Measurements from ENCODE around the gene GFRA4.

Gene GFRA4

DNA sequence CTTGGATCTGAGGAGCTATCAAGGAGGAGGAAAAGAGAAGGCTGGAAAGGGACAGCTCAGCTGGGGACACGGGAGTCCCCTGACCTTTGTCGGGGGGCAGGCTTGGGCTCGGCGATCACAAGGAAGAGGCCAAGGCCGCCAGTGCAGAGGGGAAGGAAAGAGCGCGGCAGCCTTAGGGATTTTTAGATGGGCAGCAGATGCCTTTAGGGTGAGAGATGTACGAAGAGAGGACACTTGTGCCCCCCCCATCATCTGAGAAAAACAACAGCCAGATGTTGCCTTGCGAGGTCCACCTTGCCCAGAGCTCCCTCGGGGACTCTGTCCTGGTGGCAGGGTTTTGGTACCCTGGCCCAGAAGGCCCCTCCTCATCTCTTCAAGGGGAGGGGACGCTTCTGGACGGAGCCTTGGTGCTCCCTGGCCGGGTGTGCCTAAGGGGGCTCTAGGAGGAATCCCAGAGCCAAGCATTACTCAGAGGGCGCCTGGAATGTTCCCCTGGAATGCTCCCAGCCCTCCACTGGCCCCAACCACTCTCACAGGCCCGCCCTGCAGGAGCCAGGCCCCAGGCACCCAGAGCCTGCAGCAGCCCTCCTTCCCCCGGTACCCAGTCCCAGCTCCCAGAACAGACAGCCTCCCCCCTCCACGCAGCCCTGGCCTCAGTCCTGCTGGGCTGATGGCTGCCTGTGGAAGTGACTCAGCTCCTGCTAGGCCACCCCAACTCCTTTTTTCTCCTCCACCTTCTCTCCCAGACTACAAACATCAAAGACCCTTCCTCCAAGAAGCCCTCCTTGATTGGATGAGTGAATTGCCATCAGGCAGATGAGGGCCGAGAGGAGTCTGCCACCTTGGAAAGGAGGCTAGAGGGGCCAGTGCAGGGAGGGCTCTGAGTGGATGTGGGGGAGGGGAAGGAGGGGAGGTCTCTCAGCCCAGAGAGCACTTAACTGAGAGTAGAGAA, 16.8 kb upstream of the GFRA4 start:
- DNase-seq (ENCODE audit: low read depth): no peak
- TF ChIP-seq, protein P1, sequence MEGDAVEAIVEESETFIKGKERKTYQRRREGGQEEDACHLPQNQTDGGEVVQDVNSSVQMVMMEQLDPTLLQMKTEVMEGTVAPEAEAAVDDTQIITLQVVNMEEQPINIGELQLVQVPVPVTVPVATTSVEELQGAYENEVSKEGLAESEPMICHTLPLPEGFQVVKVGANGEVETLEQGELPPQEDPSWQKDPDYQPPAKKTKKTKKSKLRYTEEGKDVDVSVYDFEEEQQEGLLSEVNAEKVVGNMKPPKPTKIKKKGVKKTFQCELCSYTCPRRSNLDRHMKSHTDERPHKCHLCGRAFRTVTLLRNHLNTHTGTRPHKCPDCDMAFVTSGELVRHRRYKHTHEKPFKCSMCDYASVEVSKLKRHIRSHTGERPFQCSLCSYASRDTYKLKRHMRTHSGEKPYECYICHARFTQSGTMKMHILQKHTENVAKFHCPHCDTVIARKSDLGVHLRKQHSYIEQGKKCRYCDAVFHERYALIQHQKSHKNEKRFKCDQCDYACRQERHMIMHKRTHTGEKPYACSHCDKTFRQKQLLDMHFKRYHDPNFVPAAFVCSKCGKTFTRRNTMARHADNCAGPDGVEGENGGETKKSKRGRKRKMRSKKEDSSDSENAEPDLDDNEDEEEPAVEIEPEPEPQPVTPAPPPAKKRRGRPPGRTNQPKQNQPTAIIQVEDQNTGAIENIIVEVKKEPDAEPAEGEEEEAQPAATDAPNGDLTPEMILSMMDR (IDR thresholded peaks at IDR 0.05; ENCODE audit: control insufficient read depth, extremely low read depth, insufficient read depth): no peak
- no peak overlapping the region for H3K4me3 ChIP-seq (ENCODE audit: low read depth, low read length)

DNA sequence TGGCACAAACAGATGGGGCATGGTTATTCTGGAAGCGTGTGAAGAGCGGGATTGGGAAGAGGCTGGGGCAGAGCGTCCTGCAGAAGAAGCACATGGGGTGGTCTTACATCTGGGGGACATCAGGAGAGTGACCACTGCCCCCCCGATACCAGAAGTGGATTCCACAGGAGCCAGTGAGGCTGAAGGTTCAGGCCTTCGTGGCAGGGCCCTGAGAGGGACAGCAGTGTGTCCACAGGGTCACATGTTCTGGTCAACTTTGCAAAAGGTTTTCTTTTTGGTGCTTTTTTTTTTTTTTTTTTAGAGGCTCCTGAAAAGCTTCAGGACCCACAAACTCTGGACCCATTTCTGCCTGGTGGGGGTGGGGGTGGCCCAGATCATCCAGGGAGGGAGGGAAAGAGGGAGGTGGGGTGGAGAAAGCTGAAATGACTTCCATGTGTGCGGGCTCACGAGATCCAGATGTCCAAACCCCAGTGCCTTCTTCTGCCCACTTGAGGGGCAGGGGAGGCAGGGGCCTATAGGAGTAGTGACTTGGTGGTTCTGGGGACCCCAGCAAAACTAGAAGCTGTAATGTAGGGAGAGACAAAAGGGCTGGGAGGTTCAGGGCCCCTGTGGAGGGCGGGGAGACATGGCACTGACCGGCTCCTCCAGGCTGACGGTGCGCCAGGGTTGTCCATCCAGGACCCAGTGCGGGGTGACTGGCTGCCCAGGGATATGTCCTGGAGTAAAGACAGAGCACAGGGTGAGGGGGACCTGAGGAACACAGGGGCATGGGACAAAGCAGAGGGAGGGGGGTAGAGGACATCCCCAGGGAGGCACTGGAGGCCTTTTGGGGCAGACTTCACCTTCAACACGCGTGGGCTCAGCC, 15.9 kb upstream of the GFRA4 start:
- H3K4me3 ChIP-seq (ENCODE audit: low read depth, low read length): no peak overlapping the region
- DNase-seq (ENCODE audit: low read depth): no peak
- TF ChIP-seq, protein P1 (IDR thresholded peaks at IDR 0.05; ENCODE audit: control insufficient read depth, extremely low read depth, insufficient read depth): no peak

DNA sequence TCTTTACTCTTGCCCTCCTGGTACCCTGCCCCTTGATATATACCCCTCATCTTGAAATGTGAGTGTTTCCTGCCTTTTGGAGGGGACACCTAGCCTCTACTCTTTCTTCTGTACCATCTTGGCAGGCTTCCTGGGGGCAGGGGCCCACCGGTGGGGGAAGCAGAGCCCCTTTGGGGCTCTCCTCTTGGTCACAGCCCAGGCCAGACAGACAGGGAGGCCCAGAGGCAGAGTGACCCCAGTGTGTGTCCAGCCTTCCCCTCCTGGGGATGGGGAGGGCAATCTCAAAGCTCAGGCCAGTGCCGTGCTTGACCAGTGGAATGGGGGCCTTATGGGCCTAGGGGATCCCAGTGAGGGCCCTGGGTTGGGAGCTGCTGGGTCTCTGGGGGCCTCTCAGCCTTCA, 15.0 kb upstream of the GFRA4 start:
- TF ChIP-seq, protein P1 (IDR thresholded peaks at IDR 0.05; ENCODE audit: control insufficient read depth, extremely low read depth, insufficient read depth): no peak
- DNase-seq (ENCODE audit: low read depth): no peak
- H3K4me3 ChIP-seq (ENCODE audit: low read depth, low read length): no peak overlapping the region

GRCh38 chr20:3677733-3678132, 14.5 kb upstream of the GFRA4 start:
- no peak overlapping the region for H3K4me3 ChIP-seq (ENCODE audit: low read depth, low read length)
- TF ChIP-seq, protein P1 (IDR thresholded peaks at IDR 0.05; ENCODE audit: control insufficient read depth, extremely low read depth, insufficient read depth): no peak
- no peak for DNase-seq (ENCODE audit: low read depth)

GRCh38 chr20:3674995-3675900, 12.0 kb upstream of the GFRA4 start:
- TF ChIP-seq, protein P1 (IDR thresholded peaks at IDR 0.05; ENCODE audit: control insufficient read depth, extremely low read depth, insufficient read depth): no peak
- H3K4me3 ChIP-seq (ENCODE audit: low read depth, low read length): no peak overlapping the region
- DNase-seq (ENCODE audit: low read depth): no peak

- TF ChIP-seq, protein P1 (IDR thresholded peaks at IDR 0.05; ENCODE audit: control insufficient read depth, extremely low read depth, insufficient read depth): no peak
- no peak for DNase-seq (ENCODE audit: low read depth)
- no peak overlapping the region for H3K4me3 ChIP-seq (ENCODE audit: low read depth, low read length)
Observed at GRCh38 chr20:3674447-3674846, 11.2 kb upstream of the GFRA4 start.

Measured in LNCaP clone FGC (cell line).